HL-60 (cell line): ENCODE data around the gene LAMC1.

Experiments used
- CTCF ChIP-seq: IDR thresholded peaks from one replicate; pipeline ENCODE4 v1.5.1; 2011; ENCODE audit warnings: low read length, control low read depth, inconsistent platforms; ENCODE audit not compliant: insufficient read depth
- POLR2AphosphoS5 ChIP-seq: IDR thresholded peaks from 2 replicates; pipeline ENCODE4 v1.6.1; 2012; ENCODE audit warnings: low read depth

GRCh38 chr1:183089025-183089639, 65.9 kb downstream of the LAMC1 start:
- TF ChIP-seq POLR2AphosphoS5: no peak
- no peak for TF ChIP-seq CTCF
